DND-41 (cell line): ENCODE results near the gene SEC23IP.
"Not testable (repeated sequence)": the region's sequence is repeated elsewhere in the genome, so short reads cannot be mapped to it uniquely, and the experiment has no call there.

Experiments
- ATAC-seq: fragments of 200-7000 bp; cut with Tn5 transposase; 3 replicates; pipeline ENCODE4 v1.9.1; 2021; ENCODE audit warnings: low read depth; ENCODE audit not compliant: insufficient read depth
- DNase-seq: peaks from one replicate; pipeline ENCODE4 v3.0.0-alpha.2; 2020
- H2AFZ ChIP-seq: 2 replicates; pipeline ENCODE4 v1.6.0; 2012; ENCODE audit warnings: low read depth, low read length
- H3K27ac ChIP-seq: 2 replicates; pipeline ENCODE4 v1.5.1; 2012; ENCODE audit warnings: low read length, inconsistent platforms
- H3K27me3 ChIP-seq: fragments of 200-600 bp; sonication (generic); 2 replicates; pipeline ENCODE4 v1.6.0; 2012; ENCODE audit warnings: low read length, mild to moderate bottlenecking, inconsistent platforms; ENCODE audit not compliant: insufficient read depth, poor library complexity
- H3K36me3 ChIP-seq: 2 replicates; pipeline ENCODE4 v1.5.1; 2012; ENCODE audit warnings: low read length, inconsistent platforms; ENCODE audit not compliant: insufficient read depth
- H3K4me1 ChIP-seq: 2 replicates; pipeline ENCODE4 v1.5.1; 2012; ENCODE audit warnings: mild to moderate bottlenecking, low read length; ENCODE audit not compliant: insufficient read depth
- H3K4me2 ChIP-seq: 2 replicates; pipeline ENCODE4 v1.6.0; 2012; ENCODE audit warnings: mild to moderate bottlenecking, moderate library complexity, low read length, inconsistent platforms; ENCODE audit not compliant: insufficient read depth
- H3K4me3 ChIP-seq, 2 experiments: fragments of 200-600 bp in 1 of 2; shearing (Covaris generic) in 1 of 2; 2 replicates each; pipeline ENCODE4 v1.5.1; 2012 to 2016; ENCODE audit warnings: inconsistent platforms in 2 of 2, low read length in 2 of 2, mild to moderate bottlenecking in 2 of 2, low read depth in 1 of 2, moderate library complexity in 1 of 2
- H3K79me2 ChIP-seq: 2 replicates; pipeline ENCODE4 v1.6.0; 2012; ENCODE audit warnings: low read length, inconsistent platforms; ENCODE audit not compliant: insufficient read depth
- H3K9ac ChIP-seq: 2 replicates; pipeline ENCODE4 v1.6.0; 2012; ENCODE audit warnings: low read depth, mild to moderate bottlenecking, inconsistent platforms, low read length, moderate library complexity
- H3K9me3 ChIP-seq: 2 replicates; pipeline ENCODE4 v1.5.1; 2012; ENCODE audit warnings: low read length, moderate library complexity, mild to moderate bottlenecking, inconsistent platforms; ENCODE audit not compliant: insufficient read depth, severe bottlenecking
- H4K20me1 ChIP-seq: 2 replicates; pipeline ENCODE4 v1.6.0; 2012; ENCODE audit warnings: low read length; ENCODE audit not compliant: insufficient read depth
- CTCF ChIP-seq: IDR thresholded peaks from 2 replicates; pipeline ENCODE4 v1.5.1; 2012; ENCODE audit warnings: borderline replicate concordance, low read length, moderate library complexity, mild to moderate bottlenecking; ENCODE audit not compliant: poor library complexity, severe bottlenecking; ENCODE audit errors: extremely low read depth
- EZH2 ChIP-seq: IDR thresholded peaks from 3 replicates; pipeline ENCODE4 v1.6.1; 2012; ENCODE audit warnings: borderline replicate concordance, low read depth, mild to moderate bottlenecking, moderate library complexity, low read length, inconsistent platforms; ENCODE audit not compliant: severe bottlenecking

SEC23IP gene

GRCh38 chr10:119903946-119904666 is 11.6 kb downstream of the SEC23IP start:
- Histone ChIP-seq H3K9me3 (no peaks in the 10 kb centered on the region), H4K20me1 (peaks cover 2% of the 10 kb centered on the region; the same call in 1 of the 2 replicates), H3K27me3 (no peaks in the 10 kb centered on the region), H3K27ac (no peak overlapping the region), H3K4me1 (no peaks in the 10 kb centered on the region; the same call in none of the 2 replicates), H3K36me3 (peaks cover 70% of the 10 kb centered on the region), H3K79me2 (peaks cover 35% of the 10 kb centered on the region), H3K9ac (no peak overlapping the region), H3K4me2 (no peak overlapping the region), H2AFZ (no peak overlapping the region), H3K4me3 (no peak overlapping the region)
- TF ChIP-seq CTCF (no peak), EZH2 (no peak)
- ATAC-seq (no peak), DNase-seq (no peak)

- H3K36me3 ChIP-seq, result peaks cover 68% of the 10 kb centered on the region
- ATAC-seq, H3K79me2 ChIP-seq, H3K27ac ChIP-seq, H3K4me2 ChIP-seq, H3K4me3 ChIP-seq, H3K9ac ChIP-seq, H3K27me3 ChIP-seq, H2AFZ ChIP-seq, DNase-seq, H4K20me1 ChIP-seq, H3K4me1 ChIP-seq, H3K9me3 ChIP-seq: not testable (repeated sequence)
Observed at GRCh38 chr10:119907695-119908094, 15.2 kb downstream of the SEC23IP start.

GRCh38 chr10:119908166-119908565 is 15.6 kb downstream of the SEC23IP start:
- Histone ChIP-seq H3K79me2 (peaks cover under 1% of the 10 kb centered on the region; the same call in 1 of the 2 replicates), H3K4me3 (no peak overlapping the region), H3K27ac (no peak overlapping the region), H3K4me1 (no peaks in the 10 kb centered on the region), H3K9ac (no peak overlapping the region), H3K36me3 (peaks cover 68% of the 10 kb centered on the region), H3K27me3 (no peaks in the 10 kb centered on the region), H3K9me3 (no peaks in the 10 kb centered on the region), H4K20me1 (no peaks in the 10 kb centered on the region), H2AFZ (no peak overlapping the region), H3K4me2 (no peak overlapping the region)
- TF ChIP-seq EZH2 (no peak), CTCF (no peak)
- ATAC-seq (no peak), DNase-seq (no peak)

GRCh38 chr10:119910689-119911088 is 18.2 kb downstream of the SEC23IP start:
- Histone ChIP-seq H3K27ac (no peak overlapping the region), H3K27me3 (no peaks in the 10 kb centered on the region), H3K4me2 (no peak overlapping the region), H3K79me2 (no peaks in the 10 kb centered on the region), H3K9ac (no peak overlapping the region), H3K4me1 (no peaks in the 10 kb centered on the region), H3K9me3 (no peaks in the 10 kb centered on the region), H3K4me3 (no peak overlapping the region), H3K36me3 (peaks cover 60% of the 10 kb centered on the region), H2AFZ (no peak overlapping the region), H4K20me1 (no peaks in the 10 kb centered on the region)
- DNase-seq, result no peak
- no peak for ATAC-seq
- TF ChIP-seq CTCF, result no peak
- no peak for TF ChIP-seq EZH2
